Measurements from ENCODE around the gene MAPK8IP1. TPM values are rescaled to one million over a fixed set of nuclear protein-coding genes. Genes with fewer than 3 reads are reported as not detected.

The MAPK8IP1 gene
- total and polyA plus RNA-seq, 12 donors = 14.5 to 73.7 (median 33.3) TPM

GRCh38 chr11:45871638-45872037 is 13.8 kb upstream of the MAPK8IP1 start:
- no peak for TF ChIP-seq CTCF (IDR thresholded peaks at IDR 0.05)
- TF ChIP-seq POLR2A (IDR thresholded peaks at IDR 0.05) = no peak
- Histone ChIP-seq H3K27me3 (no peaks in the 10 kb centered on the region), H3K4me1 (replicated peaks in 1 of 2) (no peaks in the 10 kb centered on the region), H3K4me3 (no peak overlapping the region), H3K9me3 (replicated peaks in 1 of 3) (no peaks in the 10 kb centered on the region), H3K27ac (no peak overlapping the region), H3K36me3 (replicated peaks in 1 of 2) (peaks cover 0 to 81% of the 10 kb centered on the region in 2 donors)
- no peak for DNase-seq
- 40 to 97% (median 80%) methylated on average over 1 to 2 of the region's 2 CpGs for WGBS, 4 donors
- intact Hi-C loops (cut with DNase I) = no loop called here

- no peaks in the 10 kb centered on the region for H3K27me3 ChIP-seq
- DNase-seq = peak; percentile 57 to 88 (median 74)
- H3K4me1 ChIP-seq (replicated peaks in 1 of 2) = no peaks in the 10 kb centered on the region
- H3K9me3 ChIP-seq (replicated peaks in 1 of 3) = no peaks in the 10 kb centered on the region
- peak overlapping the region in 2 of 5 donors; percentile 12 to 20 for H3K27ac ChIP-seq
- WGBS, 4 donors = 56 to 63% (median 56%) methylated on average over 9 of the region's 9 CpGs
- H3K4me3 ChIP-seq = no peak overlapping the region
- intact Hi-C loops (cut with DNase I) = no loop called here
- peaks cover 0 to 86% of the 10 kb centered on the region in 2 donors for H3K36me3 ChIP-seq (replicated peaks in 1 of 2)
- TF ChIP-seq POLR2A (IDR thresholded peaks at IDR 0.05) (no peak), CTCF (IDR thresholded peaks at IDR 0.05) (peak; percentile 53 to 86 (median 74))
Measured at GRCh38 chr11:45872651-45873356, 12.6 kb upstream of the MAPK8IP1 start.

DNA sequence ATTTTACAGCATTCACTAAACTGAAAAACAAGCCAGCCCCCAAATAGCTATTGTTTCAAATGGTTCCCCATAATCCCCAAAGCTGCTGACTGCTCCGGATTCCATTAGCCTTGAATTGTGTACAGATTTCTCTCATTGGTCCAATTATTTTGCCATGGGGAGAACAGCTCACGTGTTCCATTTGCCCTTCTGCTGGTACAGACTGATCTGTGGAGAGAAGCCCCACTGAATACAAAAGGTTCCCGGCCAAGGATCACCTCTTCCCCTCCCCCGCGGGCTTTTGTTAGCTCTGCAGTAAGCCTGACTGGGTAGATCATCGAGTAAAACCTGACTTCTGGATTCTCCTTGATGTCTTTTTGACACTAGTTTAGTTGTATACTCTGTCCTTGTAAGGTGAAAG is 9.1 kb upstream of the MAPK8IP1 start:
- Histone ChIP-seq H3K27ac (no peak overlapping the region), H3K27me3 (no peaks in the 10 kb centered on the region), H3K9me3 (replicated peaks in 1 of 3) (no peaks in the 10 kb centered on the region), H3K4me1 (replicated peaks in 1 of 2) (peaks cover 11 to 19% of the 10 kb centered on the region in 2 donors), H3K36me3 (replicated peaks in 1 of 2) (peaks cover 0 to 66% of the 10 kb centered on the region in 2 donors), H3K4me3 (no peak overlapping the region)
- DNase-seq = no peak
- TF ChIP-seq CTCF (IDR thresholded peaks at IDR 0.05) (no peak), POLR2A (IDR thresholded peaks at IDR 0.05) (no peak)
- WGBS, 4 donors = 41 to 54% (median 51%) methylated on average over 6 of the region's 6 CpGs
- intact Hi-C loops (cut with DNase I) = no loop called here

GRCh38 chr11:45877221-45877620 is 8.2 kb upstream of the MAPK8IP1 start:
- Histone ChIP-seq H3K27me3 (no peaks in the 10 kb centered on the region), H3K9me3 (replicated peaks in 1 of 3) (no peaks in the 10 kb centered on the region), H3K4me3 (no peak overlapping the region), H3K4me1 (replicated peaks in 1 of 2) (peaks cover 11 to 25% of the 10 kb centered on the region in 2 donors), H3K36me3 (replicated peaks in 1 of 2) (peaks cover 0 to 64% of the 10 kb centered on the region in 2 donors), H3K27ac (no peak overlapping the region)
- no peak for TF ChIP-seq CTCF (IDR thresholded peaks at IDR 0.05)
- TF ChIP-seq POLR2A (IDR thresholded peaks at IDR 0.05) = no peak
- intact Hi-C loops (cut with DNase I) = no loop called here
- no peak for DNase-seq
- 89 to 95% (median 92%) methylated on average over 5 to 8 of the region's 8 CpGs for WGBS, 4 donors

All from adrenal gland (tissue), 12 donors.